Smooth muscle cell (in vitro differentiated cells): ENCODE measurements around the gene IER5. TPM values are rescaled to one million over a fixed set of nuclear protein-coding genes. Genes with fewer than 3 reads are reported as not detected.

Experiments used
- DNase-seq: peaks from one replicate; lab custom pipeline; 2025; ENCODE audit not compliant: unreplicated experiment; lab: John Stamatoyannopoulos, UW
- H2AFZ ChIP-seq: fragments of 200-600 bp; sonication (generic); 2 replicates; pipeline ENCODE4 v1.6.0; 2016; ENCODE audit warnings: antibody characterized with exemption, low read depth, mild to moderate bottlenecking
- H3F3A ChIP-seq: fragments of 200-600 bp; sonication (generic); 2 replicates; pipeline ENCODE4 v1.6.0; 2017; ENCODE audit warnings: antibody characterized with exemption, low read depth
- H3K27ac ChIP-seq: fragments of 200-600 bp; sonication (generic); 2 replicates; pipeline ENCODE4 v1.5.1; 2016; ENCODE audit warnings: low read depth, mild to moderate bottlenecking
- H3K27me3 ChIP-seq: fragments of 200-600 bp; sonication (generic); 2 replicates; pipeline ENCODE4 v1.6.1; 2016; ENCODE audit warnings: low read depth, mild to moderate bottlenecking
- H3K36me3 ChIP-seq: fragments of 200-600 bp; sonication (generic); 2 replicates; pipeline ENCODE4 v1.5.1; 2016; ENCODE audit warnings: low read depth
- H3K4me1 ChIP-seq: fragments of 200-600 bp; sonication (generic); 2 replicates; pipeline ENCODE4 v1.5.1; 2016; ENCODE audit warnings: low read depth
- H3K4me2 ChIP-seq: fragments of 200-600 bp; sonication (generic); 2 replicates; pipeline ENCODE4 v1.6.0; 2016; ENCODE audit warnings: mild to moderate bottlenecking
- H3K4me3 ChIP-seq: fragments of 200-600 bp; sonication (generic); 2 replicates; pipeline ENCODE4 v1.5.1; 2016; ENCODE audit warnings: mild to moderate bottlenecking
- H3K79me2 ChIP-seq: fragments of 200-600 bp; sonication (generic); 2 replicates; pipeline ENCODE4 v1.6.0; 2016; ENCODE audit warnings: low read depth, mild to moderate bottlenecking
- H3K9ac ChIP-seq: fragments of 200-600 bp; sonication (generic); 2 replicates; pipeline ENCODE4 v1.6.0; 2016; ENCODE audit warnings: low read depth
- H3K9me3 ChIP-seq: fragments of 200-600 bp; sonication (generic); replicated peaks from 2 replicates; pipeline ENCODE4 v1.5.1; 2016; ENCODE audit warnings: low read depth
- H4K20me1 ChIP-seq: fragments of 200-600 bp; sonication (generic); 2 replicates; pipeline ENCODE4 v1.6.0; 2016; ENCODE audit warnings: low read depth
- CTCF ChIP-seq: fragments of 200-600 bp; sonication (generic); IDR thresholded peaks from 2 replicates; pipeline ENCODE4 v1.5.1; 2017; ENCODE audit warnings: borderline replicate concordance, mild to moderate bottlenecking, antibody characterized with exemption; ENCODE audit not compliant: insufficient read depth, poor library complexity, severe bottlenecking
- WGBS: methylation state at CpG from one replicate; pipeline ENCODE4 v1.1.7; 2016; ENCODE audit warnings: low lambda C conversion rate; 5-methylcytosine and 5-hydroxymethylcytosine counted together
- polyA plus RNA-seq: library from polyadenylated mRNA; unstranded; fragments of >200 nt; fragmentation: Nextera tagmentation; extraction: Ambion mirVana; gene quantifications from 2 replicates; pipeline ENCODE4 v1.2.1, GENCODE V29; 2016
- total RNA-seq: library from RNA; depleted of rRNA; stranded (reverse); fragments of >200 nt; gene quantifications from 2 replicates; pipeline ENCODE4 v1.2.3, GENCODE V29; 2014

IER5 gene
- total and polyA plus RNA-seq, 2 experiments from 2014 or later, result 35.1 to 39.9 TPM

- peaks cover 9% of the 10 kb centered on the region for H3F3A ChIP-seq
- no peaks in the 10 kb centered on the region for H3K79me2 ChIP-seq
- WGBS, result 80% methylated on average over 2 of the region's 2 CpGs
Measured at GRCh38 chr1:181110013-181110412, 21.5 kb downstream of the IER5 start.

GRCh38 chr1:181111559-181111958 is 23.1 kb downstream of the IER5 start:
- Histone ChIP-seq H3K4me2 (no peak overlapping the region), H3K27me3 (no peaks in the 10 kb centered on the region), H3K9ac (no peak overlapping the region)

More at GRCh38 chr1:181110013-181110412, 21.5 kb downstream of the IER5 start:
- H4K20me1 ChIP-seq, result no peaks in the 10 kb centered on the region
- no peak overlapping the region for H2AFZ ChIP-seq
- H3K27me3 ChIP-seq, result no peaks in the 10 kb centered on the region
- no peak overlapping the region for H3K4me3 ChIP-seq
- no peak overlapping the region for H3K4me2 ChIP-seq
- no peak for TF ChIP-seq CTCF
- H3K9ac ChIP-seq, result no peak overlapping the region
- no peaks in the 10 kb centered on the region for H3K36me3 ChIP-seq
- no peak overlapping the region for H3K27ac ChIP-seq
- H3K9me3 ChIP-seq, result no peaks in the 10 kb centered on the region
- no peak for DNase-seq
- H3K4me1 ChIP-seq, result peaks cover 20% of the 10 kb centered on the region

GRCh38 chr1:181112071-181112929 is 23.8 kb downstream of the IER5 start:
- Histone ChIP-seq H2AFZ (no peak overlapping the region), H3K9ac (no peak overlapping the region)
- WGBS, result 65% methylated on average over 10 of the region's 10 CpGs

More at GRCh38 chr1:181111559-181111958, 23.1 kb downstream of the IER5 start:
- Histone ChIP-seq H2AFZ (no peak overlapping the region), H3K27ac (peak overlapping the region; percentile 80), H4K20me1 (no peaks in the 10 kb centered on the region), H3F3A (peaks cover 6% of the 10 kb centered on the region), H3K79me2 (no peaks in the 10 kb centered on the region), H3K4me3 (no peak overlapping the region), H3K36me3 (no peaks in the 10 kb centered on the region), H3K9me3 (no peaks in the 10 kb centered on the region), H3K4me1 (peaks cover 12% of the 10 kb centered on the region)
- WGBS, result 64% methylated on average over 3 of the region's 3 CpGs
- DNase-seq, result no peak
- no peak for TF ChIP-seq CTCF

More at GRCh38 chr1:181112071-181112929, 23.8 kb downstream of the IER5 start:
- peak overlapping the region; percentile 80 for H3K27ac ChIP-seq
- H3F3A ChIP-seq, result peaks cover 6% of the 10 kb centered on the region
- no peaks in the 10 kb centered on the region for H3K79me2 ChIP-seq
- no peak for DNase-seq
- no peaks in the 10 kb centered on the region for H3K36me3 ChIP-seq
- TF ChIP-seq CTCF, result no peak
- no peaks in the 10 kb centered on the region for H3K9me3 ChIP-seq
- no peak overlapping the region for H3K4me3 ChIP-seq
- no peaks in the 10 kb centered on the region for H3K27me3 ChIP-seq
- H4K20me1 ChIP-seq, result no peaks in the 10 kb centered on the region
- peaks cover 15% of the 10 kb centered on the region for H3K4me1 ChIP-seq
- peak overlapping the region; percentile 28 for H3K4me2 ChIP-seq
